Stomach (tissue), 9 donors: ENCODE data around the gene DYDC1. TPM values are rescaled to one million over a fixed set of nuclear protein-coding genes. Genes with fewer than 3 reads are reported as not detected.
"Not testable (repeated sequence)": the region's sequence is repeated elsewhere in the genome, so short reads cannot be mapped to it uniquely, and the experiment has no call there.

Experiments used
- DNase-seq, 2 donors: peaks; one replicate each; pipeline versions ENCODE4 v3.0.0 to v3.0.0-alpha.2; 2013 to 2019
- H3K27ac ChIP-seq, 5 donors: fragments of 200-600 bp in 4 of 5; sonication (generic) in 4 of 5; one replicate each; pipeline ENCODE4 v1.5.1; 2013 to 2019; ENCODE audit warnings: mild to moderate bottlenecking in 1 of 5, moderate library complexity in 1 of 5
- H3K27me3 ChIP-seq, 3 donors: fragments of 200-600 bp; sonication (generic); one replicate each; pipeline ENCODE4 v1.5.1; 2017 to 2019; ENCODE audit warnings: mixed run types in 1 of 3
- H3K36me3 ChIP-seq, 4 donors: fragments of 200-600 bp; sonication (generic); 1 replicate in 3 of 4; 2 replicates in 1 of 4; pipeline ENCODE4 v1.5.1; 2016 to 2019
- H3K4me1 ChIP-seq, 4 donors: fragments of 200-600 bp; sonication (generic); one replicate each; pipeline ENCODE4 v1.5.1; 2016 to 2019
- H3K4me3 ChIP-seq, 4 donors: fragments of 200-600 bp; sonication (generic) in 3 of 4; one replicate each; pipeline ENCODE4 v1.5.1; 2016 to 2019; ENCODE audit warnings: mild to moderate bottlenecking in 1 of 4
- H3K9me3 ChIP-seq, 4 donors: fragments of 200-600 bp; sonication (generic); one replicate each; pipeline ENCODE4 v1.5.1; 2016 to 2019
- CTCF ChIP-seq, 7 experiments: fragments of 450-650 bp in 4 of 7; fragments of 200-600 bp in 3 of 7; sonication (generic) in 3 of 7; IDR thresholded peaks; one replicate each; pipeline ENCODE4 v1.5.1; 2016 to 2019; ENCODE audit warnings: antibody characterized with exemption in 7 of 7, control low read depth in 2 of 7, mild to moderate bottlenecking in 1 of 7
- EP300 ChIP-seq: sonication (generic); formaldehyde crosslinking; IDR thresholded peaks from one replicate; pipeline ENCODE4 v1.6.1; 2017; ENCODE audit warnings: antibody characterized with exemption
- POLR2A ChIP-seq, 4 donors: fragments of 450-650 bp; IDR thresholded peaks; one replicate each; pipeline ENCODE4 v1.6.1; 2016; ENCODE audit warnings: antibody characterized with exemption in 4 of 4, control low read depth in 2 of 4, mild to moderate bottlenecking in 1 of 4, moderate library complexity in 1 of 4
- POLR2AphosphoS5 ChIP-seq, 3 donors: sonication (generic); formaldehyde crosslinking; IDR thresholded peaks; one replicate each; pipeline ENCODE4 v1.6.1; 2016; ENCODE audit warnings: antibody characterized with exemption in 3 of 3
- WGBS, 5 donors: extraction: QIAGEN DNeasy Blood & Tissue Kit in 3 of 5; methylation state at CpG; one replicate each; pipeline versions ENCODE4 v1.1.5 to v1.1.7; 2013 to 2018; 5-methylcytosine and 5-hydroxymethylcytosine counted together
- intact Hi-C: fragments of 100-400 bp; cut with DNase I; formaldehyde crosslinking; loops from one replicate; pipeline ENCODE4 v1.15.1; 2023; ENCODE audit warnings: low total_unique reads
- polyA plus RNA-seq, 3 donors: library from polyadenylated mRNA; stranded (reverse); fragments of 200-250 nt; gene quantifications; one replicate each; pipeline ENCODE4 v1.2.3, GENCODE V29; 2013
- total RNA-seq, 5 donors: library from RNA; depleted of rRNA; stranded (reverse); fragments of >200 nt; gene quantifications; one replicate each; pipeline versions ENCODE4 v1.1.0 to v1.2.3, GENCODE V29; 2014 to 2016
- donor health status: healthy with polysubstance abuse.
- donor health status: Bipolar disorder and iron deficiency.
- donor health status: healthy.

Gene DYDC1
- total and polyA plus RNA-seq, 8 donors = not detected

- intact Hi-C loops = no loop called here
- no peak for DNase-seq
- no peak overlapping the region for H3K4me3 ChIP-seq
- H3K4me1 ChIP-seq = peaks cover 0 to 3% (median 0%) of the 10 kb centered on the region in 4 donors
- H3K27me3 ChIP-seq = no peaks in the 10 kb centered on the region
- WGBS, 5 donors = 37 to 58% (median 50%) methylated on average over 2 of the region's 2 CpGs
- TF ChIP-seq EP300 (no peak), POLR2A (IDR thresholded peaks at IDR 0.05) (no peak), CTCF (IDR thresholded peaks at IDR 0.05) (no peak), POLR2AphosphoS5 (IDR thresholded peaks at IDR 0.05) (no peak)
- H3K36me3 ChIP-seq = no peaks in the 10 kb centered on the region
- H3K27ac ChIP-seq = no peak overlapping the region
- H3K9me3 ChIP-seq = peaks cover 0 to 13% (median 0%) of the 10 kb centered on the region in 4 donors
Observed at GRCh38 chr10:80373502-80373901, 16.9 kb upstream of the DYDC1 start.

GRCh38 chr10:80372675-80373074 is 16.1 kb upstream of the DYDC1 start:
- TF ChIP-seq EP300 = no peak
- no peak for TF ChIP-seq POLR2AphosphoS5 (IDR thresholded peaks at IDR 0.05)
- Histone ChIP-seq H3K27me3 (no peaks in the 10 kb centered on the region), H3K9me3 (peaks cover 0 to 21% (median 4%) of the 10 kb centered on the region in 4 donors), H3K36me3 (no peaks in the 10 kb centered on the region), H3K4me1 (no peaks in the 10 kb centered on the region), H3K4me3 (no peak overlapping the region), H3K27ac (no peak overlapping the region)
- no peak for DNase-seq
- intact Hi-C loops = no loop called here
- 76 to 84% (median 82%) methylated on average over 5 of the region's 5 CpGs for WGBS, 5 donors

GRCh38 chr10:80371467-80371866 is 14.9 kb upstream of the DYDC1 start:
- Histone ChIP-seq H3K4me1 (no peaks in the 10 kb centered on the region), H3K9me3 (peaks cover 3 to 33% (median 16%) of the 10 kb centered on the region in 4 donors), H3K27me3 (no peaks in the 10 kb centered on the region), H3K27ac (no peak overlapping the region), H3K36me3 (no peaks in the 10 kb centered on the region), H3K4me3 (no peak overlapping the region)
- no peak for TF ChIP-seq POLR2A (IDR thresholded peaks at IDR 0.05)
- TF ChIP-seq POLR2AphosphoS5 (IDR thresholded peaks at IDR 0.05) = no peak
- no peak for TF ChIP-seq CTCF (IDR thresholded peaks at IDR 0.05)
- no peak for TF ChIP-seq EP300
- 61 to 80% (median 69%) methylated on average over 6 of the region's 6 CpGs for WGBS, 5 donors
- intact Hi-C loops = no loop called here
- DNase-seq = no peak

GRCh38 chr10:80365510-80365909 is 9.0 kb upstream of the DYDC1 start:
- no peak for DNase-seq
- H3K27ac ChIP-seq = no peak overlapping the region
- no peaks in the 10 kb centered on the region for H3K36me3 ChIP-seq
- no peaks in the 10 kb centered on the region for H3K27me3 ChIP-seq
- H3K4me3 ChIP-seq = no peak overlapping the region
- intact Hi-C loops = no loop called here
- 0 to 58% (median 0%) methylated on average over 1 of the region's 1 CpG for WGBS, 5 donors
- H3K9me3 ChIP-seq = peaks cover 3 to 39% (median 20%) of the 10 kb centered on the region in 4 donors
- TF ChIP-seq POLR2A (IDR thresholded peaks at IDR 0.05) = no peak
- no peak for TF ChIP-seq POLR2AphosphoS5 (IDR thresholded peaks at IDR 0.05)
- TF ChIP-seq CTCF (IDR thresholded peaks at IDR 0.05) = no peak
- TF ChIP-seq EP300 = no peak
- no peaks in the 10 kb centered on the region for H3K4me1 ChIP-seq

GRCh38 chr10:80359644-80360043 is 3.1 kb upstream of the DYDC1 start:
- no peak overlapping the region for H3K4me3 ChIP-seq
- 86 to 97% (median 94%) methylated on average over 5 to 22 of the region's 22 CpGs for WGBS, 5 donors
- intact Hi-C loops = no loop called here
- H3K27ac ChIP-seq = no peak overlapping the region
- peaks cover 5 to 17% (median 16%) of the 10 kb centered on the region in 4 donors for H3K4me1 ChIP-seq
- no peaks in the 10 kb centered on the region for H3K36me3 ChIP-seq
- H3K9me3 ChIP-seq = no peaks in the 10 kb centered on the region
- no peak for DNase-seq
- no peak for TF ChIP-seq CTCF (IDR thresholded peaks at IDR 0.05)
- TF ChIP-seq POLR2AphosphoS5 (IDR thresholded peaks at IDR 0.05) = no peak
- TF ChIP-seq EP300 = no peak
- TF ChIP-seq POLR2A (IDR thresholded peaks at IDR 0.05) = no peak
- H3K27me3 ChIP-seq = peaks cover 0 to 33% (median 17%) of the 10 kb centered on the region in 3 donors

- peaks cover 5 to 17% (median 16%) of the 10 kb centered on the region in 4 donors for H3K4me1 ChIP-seq
- H3K27me3 ChIP-seq = peaks cover 0 to 38% (median 17%) of the 10 kb centered on the region in 3 donors
- H3K9me3 ChIP-seq, intact Hi-C loops, DNase-seq, H3K36me3 ChIP-seq, H3K4me3 ChIP-seq, H3K27ac ChIP-seq: not testable (repeated sequence)
- WGBS, 5 donors = 20 to 68% (median 51%) methylated on average over 1 to 2 of the region's 2 CpGs
Observed at GRCh38 chr10:80358925-80359324, 2.4 kb upstream of the DYDC1 start.
